NB4 (cell line): Measurements from ENCODE around the gene SH3GLB2.

Experiments
- POLR2A ChIP-seq: IDR thresholded peaks from 2 replicates; pipeline ENCODE4 v1.6.1; 2011; ENCODE audit warnings: mild to moderate bottlenecking; ENCODE audit not compliant: insufficient read length; ENCODE audit errors: extremely low read depth
- TF ChIP-seq, protein P1 (sequence below): IDR thresholded peaks from one replicate; pipeline ENCODE4 v1.5.1; 2012; ENCODE audit warnings: low read depth, low read length

DNA sequence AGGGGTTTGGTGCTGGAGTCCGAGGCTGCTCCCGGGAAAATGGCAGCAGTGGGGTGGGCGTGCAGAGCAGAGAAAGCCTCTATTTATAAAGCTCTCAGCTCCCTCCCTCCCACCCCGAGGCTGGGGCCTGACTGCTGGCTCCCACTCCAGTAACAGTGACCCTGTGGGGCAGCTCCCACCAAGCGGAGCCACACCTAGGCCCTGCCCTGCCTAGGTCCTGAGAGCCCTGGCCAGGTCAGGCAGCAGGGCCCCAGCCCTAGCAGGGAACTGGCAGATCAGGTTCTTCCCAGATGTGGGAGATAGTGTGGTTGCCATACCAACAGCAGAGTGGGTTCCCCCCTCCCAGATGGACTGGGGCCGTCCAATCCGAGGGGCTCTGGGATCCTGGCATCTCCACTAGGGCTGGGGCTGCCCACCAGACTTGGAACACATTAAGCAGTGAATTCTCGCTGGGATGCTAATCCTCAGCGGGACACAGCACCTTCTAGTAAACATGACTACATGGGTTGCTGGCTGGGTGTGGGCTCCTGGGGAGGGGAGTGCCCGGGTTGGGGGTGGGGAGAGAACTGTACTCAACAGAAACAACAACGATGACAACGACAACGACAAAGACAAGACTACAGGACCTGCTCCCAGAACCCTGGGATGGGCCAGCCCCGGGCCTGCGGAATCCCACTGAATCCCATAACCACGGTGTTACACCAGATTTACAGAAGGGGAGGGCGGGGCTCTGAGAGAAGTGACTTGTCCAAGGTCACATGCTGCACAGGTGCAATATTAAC lies 1.5 kb downstream of the SH3GLB2 start:
- no peak for TF ChIP-seq POLR2A
- TF ChIP-seq, protein P1, sequence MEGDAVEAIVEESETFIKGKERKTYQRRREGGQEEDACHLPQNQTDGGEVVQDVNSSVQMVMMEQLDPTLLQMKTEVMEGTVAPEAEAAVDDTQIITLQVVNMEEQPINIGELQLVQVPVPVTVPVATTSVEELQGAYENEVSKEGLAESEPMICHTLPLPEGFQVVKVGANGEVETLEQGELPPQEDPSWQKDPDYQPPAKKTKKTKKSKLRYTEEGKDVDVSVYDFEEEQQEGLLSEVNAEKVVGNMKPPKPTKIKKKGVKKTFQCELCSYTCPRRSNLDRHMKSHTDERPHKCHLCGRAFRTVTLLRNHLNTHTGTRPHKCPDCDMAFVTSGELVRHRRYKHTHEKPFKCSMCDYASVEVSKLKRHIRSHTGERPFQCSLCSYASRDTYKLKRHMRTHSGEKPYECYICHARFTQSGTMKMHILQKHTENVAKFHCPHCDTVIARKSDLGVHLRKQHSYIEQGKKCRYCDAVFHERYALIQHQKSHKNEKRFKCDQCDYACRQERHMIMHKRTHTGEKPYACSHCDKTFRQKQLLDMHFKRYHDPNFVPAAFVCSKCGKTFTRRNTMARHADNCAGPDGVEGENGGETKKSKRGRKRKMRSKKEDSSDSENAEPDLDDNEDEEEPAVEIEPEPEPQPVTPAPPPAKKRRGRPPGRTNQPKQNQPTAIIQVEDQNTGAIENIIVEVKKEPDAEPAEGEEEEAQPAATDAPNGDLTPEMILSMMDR, result no peak
